ENCODE measurements around the gene LRRC28.

Gene LRRC28

GRCh38 chr15:99424978-99425656 lies 173.8 kb downstream of the LRRC28 start:
- no peak for DNase-seq

DNA sequence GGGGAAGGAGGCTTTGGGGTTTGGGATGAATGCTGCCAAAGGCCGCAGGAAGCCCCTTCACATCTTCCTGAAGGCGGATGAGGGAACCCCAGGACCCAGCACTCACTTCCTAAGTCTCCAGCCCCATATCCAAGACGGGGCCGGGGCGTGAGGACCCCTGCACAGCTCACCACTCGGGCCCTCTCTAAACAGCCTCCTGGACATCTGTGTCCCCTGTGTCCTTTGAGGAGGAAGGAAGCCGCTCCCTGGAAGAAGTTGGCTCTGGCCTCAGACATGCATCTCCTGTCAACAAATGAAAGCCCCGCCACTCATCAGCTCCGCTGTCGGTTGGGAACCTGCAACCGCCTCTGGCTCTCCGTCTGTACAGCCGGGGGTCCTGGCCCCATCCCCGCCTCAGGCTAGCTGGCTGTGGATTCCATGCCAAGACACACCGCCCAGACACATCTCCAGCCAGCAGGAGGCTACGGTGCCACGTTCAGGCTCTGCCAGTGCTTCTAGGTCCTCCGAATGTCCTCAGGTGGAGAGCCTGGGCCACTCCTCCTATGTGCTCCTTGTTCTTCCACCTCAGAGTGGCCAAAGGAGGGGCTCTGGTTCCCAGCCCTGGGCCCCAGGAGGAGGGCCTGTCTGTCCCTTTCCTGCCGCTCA lies 174.5 kb downstream of the LRRC28 start:
- no peak for DNase-seq

- no peak for DNase-seq
These were observed 175.3 kb downstream of the LRRC28 start for GRCh38 chr15:99426431-99427105.

GRCh38 chr15:99427210-99427609 lies 175.9 kb downstream of the LRRC28 start:
- DNase-seq: no peak

DNA sequence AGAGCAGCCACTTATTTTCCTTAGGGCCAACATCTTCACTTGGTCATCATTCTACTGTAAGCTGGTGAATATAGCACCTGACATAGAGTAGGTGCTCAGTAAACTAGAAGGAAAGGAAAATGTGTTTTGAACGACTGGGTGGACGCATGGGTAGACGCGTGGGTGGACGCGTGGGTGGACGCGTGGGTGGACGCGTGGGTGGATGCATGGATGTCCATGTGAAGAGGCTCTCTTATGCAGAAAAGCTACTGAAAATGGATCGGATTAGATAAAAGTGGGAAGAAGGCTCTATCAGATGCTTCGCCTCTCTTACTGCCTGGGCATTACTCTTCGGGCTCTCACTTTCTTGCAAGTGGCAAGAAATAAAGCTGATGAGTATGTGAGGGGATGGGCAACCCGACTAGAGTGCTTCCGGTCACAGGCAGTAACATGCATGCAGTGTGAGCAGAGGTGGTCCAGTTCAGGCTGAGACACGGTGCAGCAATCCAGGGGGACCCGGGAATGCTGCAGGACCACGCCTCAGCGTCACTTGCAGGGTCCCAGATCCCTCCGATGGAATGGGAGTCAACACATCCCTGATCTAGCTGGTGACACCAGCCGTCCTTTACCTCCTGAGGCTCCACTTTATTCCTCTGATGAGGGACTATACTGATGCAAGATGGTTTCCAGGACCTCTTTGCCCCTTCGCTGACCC lies 176.5 kb downstream of the LRRC28 start:
- DNase-seq: no peak

DNA sequence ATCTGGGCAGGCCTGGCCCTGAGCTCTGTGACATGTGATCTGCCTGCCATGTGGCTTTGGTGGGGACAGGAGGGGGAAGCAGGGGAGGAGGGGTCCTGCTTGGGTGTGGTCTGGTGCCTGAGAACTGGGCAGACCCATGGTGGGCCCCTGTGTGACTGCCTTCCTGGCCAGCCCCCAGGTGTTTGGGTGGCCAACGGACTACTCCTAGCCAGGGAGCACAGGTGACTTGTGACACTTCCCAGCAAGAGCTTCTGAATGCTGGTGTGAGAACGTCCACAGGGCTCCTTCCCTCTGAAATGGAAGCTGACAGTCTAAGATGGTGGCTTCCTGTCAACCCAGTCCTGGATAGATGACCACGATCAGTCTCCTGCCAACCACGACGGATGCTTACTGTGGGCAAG lies 178.4 kb downstream of the LRRC28 start:
- no peak for DNase-seq

GRCh38 chr15:99430881-99431401 lies 179.7 kb downstream of the LRRC28 start:
- DNase-seq: no peak

DNA sequence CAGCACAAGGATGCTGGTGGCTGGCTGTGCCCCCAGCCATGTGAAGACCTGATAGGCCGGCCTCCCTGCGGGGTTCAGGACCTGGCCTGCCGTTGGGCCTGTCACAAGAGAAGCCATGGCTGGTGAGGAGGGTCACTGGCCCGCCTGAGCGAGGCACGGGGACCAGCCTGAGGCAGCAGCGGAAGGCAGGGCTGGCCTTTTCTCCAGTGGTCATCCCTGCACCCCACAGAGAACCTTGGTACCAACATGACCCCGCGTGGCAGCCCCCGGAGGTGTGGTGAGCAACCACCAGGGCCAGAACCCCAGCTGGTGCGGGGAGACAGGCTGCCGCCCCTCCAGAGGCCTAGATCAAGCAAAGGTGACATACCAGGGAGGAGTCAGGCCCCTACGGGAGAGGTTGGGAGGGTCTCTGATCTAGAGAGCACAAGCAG lies 180.4 kb downstream of the LRRC28 start:
- DNase-seq: no peak

- no peak for DNase-seq
These were observed 181.2 kb downstream of the LRRC28 start for GRCh38 chr15:99432271-99433025.

GRCh38 chr15:99433026-99433756 lies 181.9 kb downstream of the LRRC28 start:
- no peak for DNase-seq

- no peak for DNase-seq
These were observed 182.6 kb downstream of the LRRC28 start for GRCh38 chr15:99433757-99434450.

GRCh38 chr15:99434506-99435112 lies 183.3 kb downstream of the LRRC28 start:
- DNase-seq: no peak

DNA sequence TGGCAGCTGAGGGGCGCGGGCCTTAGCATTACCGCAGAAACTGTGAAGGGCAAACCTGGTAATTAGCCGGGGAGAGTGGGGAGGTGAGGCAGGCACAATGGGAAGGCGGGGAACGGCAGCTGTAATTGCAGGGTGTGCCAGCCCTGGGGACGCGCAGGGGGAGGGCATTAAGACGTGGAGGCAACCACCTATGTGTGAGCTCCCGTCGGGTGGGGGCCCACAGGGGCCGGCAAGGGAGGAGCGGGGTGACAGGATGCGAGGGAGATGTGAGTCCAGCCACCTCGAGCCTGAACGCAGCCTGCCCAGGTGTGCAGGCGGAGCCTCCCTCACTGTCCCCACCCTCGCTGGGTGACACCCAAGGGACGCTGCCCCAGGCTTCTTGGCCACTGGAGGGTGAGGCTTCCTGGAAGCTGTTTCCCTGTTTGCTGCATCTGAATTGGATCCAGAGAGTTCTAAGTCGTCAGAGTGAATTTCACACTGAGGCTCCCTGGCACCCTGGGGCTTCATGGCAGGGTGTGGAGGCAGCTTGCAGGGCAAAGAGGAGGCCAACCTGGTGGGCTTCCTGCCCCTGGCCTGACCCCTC lies 183.9 kb downstream of the LRRC28 start:
- no peak for DNase-seq

- no peak for DNase-seq
These were observed 184.7 kb downstream of the LRRC28 start for GRCh38 chr15:99435877-99436541.

- no peak for DNase-seq
These were observed 185.4 kb downstream of the LRRC28 start for GRCh38 chr15:99436542-99437314.

DNA sequence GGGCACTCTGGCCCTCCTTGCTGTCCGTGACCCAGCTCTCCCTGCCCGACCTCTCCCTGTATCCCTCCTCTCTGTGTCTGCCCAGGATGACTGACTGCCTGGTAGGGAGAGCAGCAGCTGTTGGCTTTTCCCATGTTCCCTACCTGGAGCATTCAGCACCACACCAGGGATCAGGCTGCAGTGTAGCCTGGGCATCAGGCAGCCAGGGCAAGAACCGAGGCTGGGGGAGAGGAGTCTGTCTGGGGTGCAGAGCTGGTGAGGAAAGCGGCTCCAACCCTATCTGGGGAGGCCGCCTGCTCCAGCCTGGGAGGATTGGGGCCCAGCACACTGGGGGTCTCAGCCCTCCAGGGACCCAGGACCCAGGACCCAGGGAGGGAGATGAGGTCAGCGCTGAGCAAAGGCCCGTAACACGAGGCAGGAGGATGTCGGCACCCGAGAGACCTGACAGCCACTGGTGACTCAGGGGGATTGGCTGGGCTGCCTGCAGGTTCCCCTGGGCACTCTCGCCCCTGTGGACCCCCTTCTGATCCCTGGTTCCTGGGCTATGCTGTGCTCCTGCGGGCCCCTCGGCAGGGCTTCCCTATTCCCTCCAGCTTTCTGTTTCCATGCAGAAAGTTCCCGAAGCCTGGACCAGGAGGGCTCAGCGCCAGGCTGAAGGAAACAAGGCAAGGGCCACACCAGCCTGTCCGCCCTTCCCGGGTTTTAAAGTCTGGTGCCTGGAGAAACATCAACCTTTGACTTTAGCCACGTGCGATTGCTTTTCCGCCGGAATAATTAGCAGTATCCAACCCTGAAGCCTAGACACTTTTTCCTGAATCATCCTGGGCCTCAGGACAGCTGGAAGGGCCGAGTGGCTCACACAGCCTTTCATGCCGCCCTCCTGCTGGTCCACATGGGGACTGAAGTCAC lies 186.3 kb downstream of the LRRC28 start:
- no peak for DNase-seq

GRCh38 chr15:99438224-99438585 lies 186.9 kb downstream of the LRRC28 start:
- DNase-seq: no peak
